G401.6 (cell line): ENCODE data around the gene RIN3.

Experiments
- FAIRE-seq: peaks from 2 replicates; lab custom pipeline; 2012; peaks lifted over from hg19 to GRCh38; lab: Jason Lieb, UNC

RIN3 gene

GRCh38 chr14:92556863-92557543 lies 43.4 kb downstream of the RIN3 start:
- no peak for FAIRE-seq

GRCh38 chr14:92557544-92557912 lies 43.9 kb downstream of the RIN3 start:
- FAIRE-seq = no peak

GRCh38 chr14:92558319-92558718 lies 44.7 kb downstream of the RIN3 start:
- no peak for FAIRE-seq

GRCh38 chr14:92559486-92559885 lies 45.9 kb downstream of the RIN3 start:
- no peak for FAIRE-seq

GRCh38 chr14:92560106-92560865 lies 46.7 kb downstream of the RIN3 start:
- FAIRE-seq = no peak

- FAIRE-seq = no peak
Measured at GRCh38 chr14:92561906-92562479, 48.4 kb downstream of the RIN3 start.

GRCh38 chr14:92563359-92563758 lies 49.8 kb downstream of the RIN3 start:
- FAIRE-seq = no peak

GRCh38 chr14:92563765-92564285 lies 50.2 kb downstream of the RIN3 start:
- no peak for FAIRE-seq

GRCh38 chr14:92564344-92565039 lies 50.9 kb downstream of the RIN3 start:
- FAIRE-seq = no peak

GRCh38 chr14:92565040-92565717 lies 51.6 kb downstream of the RIN3 start:
- FAIRE-seq = no peak

- FAIRE-seq = no peak
Measured at GRCh38 chr14:92565718-92566115, 52.1 kb downstream of the RIN3 start.

- no peak for FAIRE-seq
Measured at GRCh38 chr14:92567173-92567725, 53.7 kb downstream of the RIN3 start.

GRCh38 chr14:92568621-92569479 lies 55.3 kb downstream of the RIN3 start:
- FAIRE-seq = no peak

- FAIRE-seq = no peak
Measured at GRCh38 chr14:92570674-92571262, 57.2 kb downstream of the RIN3 start.

- FAIRE-seq = no peak
Measured at GRCh38 chr14:92572050-92572449, 58.5 kb downstream of the RIN3 start.

GRCh38 chr14:92573761-92574498 lies 60.3 kb downstream of the RIN3 start:
- FAIRE-seq = no peak

GRCh38 chr14:92575061-92575747 lies 61.6 kb downstream of the RIN3 start:
- FAIRE-seq = no peak

- FAIRE-seq = no peak
Measured at GRCh38 chr14:92575748-92576303, 62.2 kb downstream of the RIN3 start.

GRCh38 chr14:92577321-92577742 lies 63.8 kb downstream of the RIN3 start:
- FAIRE-seq = no peak
